Breast epithelium (tissue), 3 donors: ENCODE measurements around the gene THSD4.

ENCODE experiments used
- CTCF ChIP-seq, 3 donors: fragments of 450-650 bp; IDR thresholded peaks; one replicate each; pipeline ENCODE4 v1.5.1; 2016 to 2017; ENCODE audit warnings: antibody characterized with exemption in 3 of 3, mild to moderate bottlenecking in 3 of 3, moderate library complexity in 3 of 3
- POLR2A ChIP-seq: fragments of 450-650 bp; IDR thresholded peaks from one replicate; pipeline ENCODE4 v1.6.1; 2016; ENCODE audit warnings: antibody characterized with exemption, mild to moderate bottlenecking, moderate library complexity
- POLR2AphosphoS5 ChIP-seq, 3 donors: sonication (generic); formaldehyde crosslinking; IDR thresholded peaks; one replicate each; pipeline ENCODE4 v1.6.1; 2017; ENCODE audit warnings: antibody characterized with exemption in 3 of 3

GRCh38 chr15:71097890-71098289 is 17.4 kb upstream of the THSD4 start:
- TF ChIP-seq CTCF (IDR thresholded peaks at IDR 0.05) (no peak), POLR2A (no peak), POLR2AphosphoS5 (IDR thresholded peaks at IDR 0.05) (no peak)
